ENCODE data around the gene MED27.
A peak's percentile ranks its signal among the peaks of the same experiment; 100 is the strongest.

The MED27 gene

GRCh38 chr9:132079391-132080091 lies at the start of gene MED27:
MED27 (minus strand) TSS chr9:132079867; CDS start chr9:132079844, 23 bp downstream.
- Histone ChIP-seq H3K4me3 (ENCODE audit: low read depth in 1 of 2, low read length in 2 of 2) (peak within 1 kb of the TSS; percentile 67 to 98), H3K9ac (ENCODE audit: low read length) (peak within 1 kb of the TSS; percentile 80), H3K27me3 (ENCODE audit: control insufficient read depth in 1 of 2, insufficient read depth in 2 of 2, low read length in 2 of 2) (no peaks in the 10 kb centered on the region), H3K4me1 (ENCODE audit: insufficient read depth, low read length) (peaks cover 21% of the 10 kb centered on the region), H3K36me3 (ENCODE audit: insufficient read depth, low read length) (peaks cover 22% of the 10 kb centered on the region), H3K9me3 (ENCODE audit: low read length) (no peaks in the 10 kb centered on the region), H3K27ac (ENCODE audit: low read depth, low read length) (peak within 1 kb of the TSS; percentile 59)

GRCh38 chr9:132127888-132128534 lies 48.3 kb upstream of the MED27 start:
- Histone ChIP-seq H3K27me3 (ENCODE audit: control insufficient read depth in 1 of 2, insufficient read depth in 2 of 2, low read length in 2 of 2) (peaks cover 15 to 20% of the 10 kb centered on the region in 2 donors), H3K4me3 (ENCODE audit: low read depth in 1 of 2, low read length in 2 of 2) (no peak overlapping the region), H3K9me3 (ENCODE audit: low read length) (no peaks in the 10 kb centered on the region), H3K27ac (ENCODE audit: low read depth, low read length) (no peak overlapping the region), H3K4me1 (ENCODE audit: insufficient read depth, low read length) (no peaks in the 10 kb centered on the region), H3K36me3 (ENCODE audit: insufficient read depth, low read length) (no peaks in the 10 kb centered on the region), H3K9ac (ENCODE audit: low read length) (no peak overlapping the region)

GRCh38 chr9:132126680-132127236 lies 47.1 kb upstream of the MED27 start:
- no peak overlapping the region for H3K9ac ChIP-seq (ENCODE audit: low read length)
- H3K36me3 ChIP-seq (ENCODE audit: insufficient read depth, low read length) = no peaks in the 10 kb centered on the region
- H3K4me1 ChIP-seq (ENCODE audit: insufficient read depth, low read length) = no peaks in the 10 kb centered on the region
- no peaks in the 10 kb centered on the region for H3K9me3 ChIP-seq (ENCODE audit: low read length)
- peaks cover 8 to 20% of the 10 kb centered on the region in 2 donors for H3K27me3 ChIP-seq (ENCODE audit: control insufficient read depth in 1 of 2, insufficient read depth in 2 of 2, low read length in 2 of 2)
- H3K27ac ChIP-seq (ENCODE audit: low read depth, low read length) = no peak overlapping the region
- no peak overlapping the region for H3K4me3 ChIP-seq (ENCODE audit: low read depth in 1 of 2, low read length in 2 of 2)

DNA sequence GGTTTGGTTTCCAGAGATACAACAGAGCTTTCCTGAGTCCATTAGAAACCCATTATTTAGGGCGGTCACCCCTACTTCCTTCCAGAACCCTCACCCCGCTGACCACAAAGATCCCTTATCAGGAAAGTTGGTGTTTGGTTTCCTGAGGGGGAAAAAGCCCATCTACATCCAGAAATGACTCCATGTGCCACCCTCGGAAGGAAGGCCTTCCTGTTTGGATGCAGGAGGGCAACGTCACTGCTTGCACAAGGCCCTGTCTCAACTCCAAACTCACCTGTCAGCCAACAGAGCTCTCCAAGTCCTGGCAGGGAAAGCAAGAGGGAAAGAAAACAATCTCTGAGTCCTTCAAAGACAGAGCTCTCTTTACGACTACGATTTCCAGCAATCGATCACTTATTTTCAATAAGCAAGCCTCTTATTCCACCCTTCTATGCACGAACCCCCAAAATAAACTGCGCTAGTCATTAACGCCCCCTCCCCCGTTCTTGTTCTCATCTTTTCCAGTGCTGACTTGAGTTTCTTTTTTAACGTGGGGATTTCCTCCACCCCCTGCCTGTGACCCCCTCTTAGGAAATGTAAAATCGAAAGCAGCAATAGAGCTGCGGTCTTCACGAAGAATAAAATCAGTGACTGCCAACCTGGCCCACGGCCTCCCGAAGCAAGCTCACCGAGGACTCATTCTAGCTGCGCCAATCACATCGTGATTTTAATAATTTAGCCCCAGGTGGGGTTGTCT lies 46.4 kb upstream of the MED27 start:
- Histone ChIP-seq H3K9ac (ENCODE audit: low read length) (no peak overlapping the region), H3K4me1 (ENCODE audit: insufficient read depth, low read length) (no peaks in the 10 kb centered on the region), H3K9me3 (ENCODE audit: low read length) (no peaks in the 10 kb centered on the region), H3K27ac (ENCODE audit: low read depth, low read length) (no peak overlapping the region), H3K4me3 (ENCODE audit: low read depth in 1 of 2, low read length in 2 of 2) (no peak overlapping the region), H3K27me3 (ENCODE audit: control insufficient read depth in 1 of 2, insufficient read depth in 2 of 2, low read length in 2 of 2) (peaks cover 8 to 20% of the 10 kb centered on the region in 2 donors), H3K36me3 (ENCODE audit: insufficient read depth, low read length) (no peaks in the 10 kb centered on the region)

GRCh38 chr9:132125361-132125760 lies 45.7 kb upstream of the MED27 start:
- Histone ChIP-seq H3K4me1 (ENCODE audit: insufficient read depth, low read length) (no peaks in the 10 kb centered on the region), H3K36me3 (ENCODE audit: insufficient read depth, low read length) (no peaks in the 10 kb centered on the region), H3K9me3 (ENCODE audit: low read length) (no peaks in the 10 kb centered on the region), H3K9ac (ENCODE audit: low read length) (no peak overlapping the region), H3K4me3 (ENCODE audit: low read depth in 1 of 2, low read length in 2 of 2) (no peak overlapping the region), H3K27me3 (ENCODE audit: control insufficient read depth in 1 of 2, insufficient read depth in 2 of 2, low read length in 2 of 2) (peaks cover 8 to 20% of the 10 kb centered on the region in 2 donors), H3K27ac (ENCODE audit: low read depth, low read length) (no peak overlapping the region)

GRCh38 chr9:132124800-132125199 lies 45.1 kb upstream of the MED27 start:
- no peaks in the 10 kb centered on the region for H3K4me1 ChIP-seq (ENCODE audit: insufficient read depth, low read length)
- no peak overlapping the region for H3K4me3 ChIP-seq (ENCODE audit: low read depth in 1 of 2, low read length in 2 of 2)
- no peaks in the 10 kb centered on the region for H3K9me3 ChIP-seq (ENCODE audit: low read length)
- H3K27me3 ChIP-seq (ENCODE audit: control insufficient read depth in 1 of 2, insufficient read depth in 2 of 2, low read length in 2 of 2) = peaks cover 8 to 20% of the 10 kb centered on the region in 2 donors
- H3K9ac ChIP-seq (ENCODE audit: low read length) = no peak overlapping the region
- H3K36me3 ChIP-seq (ENCODE audit: insufficient read depth, low read length) = no peaks in the 10 kb centered on the region
- H3K27ac ChIP-seq (ENCODE audit: low read depth, low read length) = no peak overlapping the region

- Histone ChIP-seq H3K36me3 (ENCODE audit: insufficient read depth, low read length) (no peaks in the 10 kb centered on the region), H3K27me3 (ENCODE audit: control insufficient read depth in 1 of 2, insufficient read depth in 2 of 2, low read length in 2 of 2) (peaks cover 0 to 15% of the 10 kb centered on the region in 2 donors), H3K4me3 (ENCODE audit: low read depth in 1 of 2, low read length in 2 of 2) (no peak overlapping the region), H3K9ac (ENCODE audit: low read length) (no peak overlapping the region), H3K4me1 (ENCODE audit: insufficient read depth, low read length) (no peaks in the 10 kb centered on the region), H3K9me3 (ENCODE audit: low read length) (no peaks in the 10 kb centered on the region), H3K27ac (ENCODE audit: low read depth, low read length) (no peak overlapping the region)
Measured at GRCh38 chr9:132121021-132121420, 41.4 kb upstream of the MED27 start.

DNA sequence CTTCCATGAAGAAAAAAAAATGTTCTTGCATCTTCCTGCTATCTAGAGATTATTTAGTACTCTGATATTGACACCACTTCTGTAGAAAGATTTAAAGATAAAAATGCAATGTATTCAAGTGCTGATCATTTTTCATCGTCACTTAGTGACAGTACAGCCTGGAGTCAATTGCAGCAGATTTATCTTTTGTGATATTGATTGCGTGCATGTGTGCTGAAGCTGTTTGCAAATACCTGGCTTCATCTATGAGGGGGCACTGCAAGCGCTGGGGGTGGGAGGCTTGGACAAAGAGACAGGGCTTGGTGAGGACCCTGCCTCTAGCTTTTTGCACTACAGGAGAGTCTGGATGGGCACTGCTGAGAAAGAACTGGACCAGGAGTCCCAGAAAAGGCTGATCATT lies 38.0 kb upstream of the MED27 start:
- Histone ChIP-seq H3K9me3 (ENCODE audit: low read length) (no peaks in the 10 kb centered on the region), H3K36me3 (ENCODE audit: insufficient read depth, low read length) (no peaks in the 10 kb centered on the region), H3K4me3 (ENCODE audit: low read depth in 1 of 2, low read length in 2 of 2) (no peak overlapping the region), H3K4me1 (ENCODE audit: insufficient read depth, low read length) (no peaks in the 10 kb centered on the region), H3K9ac (ENCODE audit: low read length) (no peak overlapping the region), H3K27ac (ENCODE audit: low read depth, low read length) (no peak overlapping the region), H3K27me3 (ENCODE audit: control insufficient read depth in 1 of 2, insufficient read depth in 2 of 2, low read length in 2 of 2) (no peaks in the 10 kb centered on the region)

GRCh38 chr9:132116583-132116982 lies 36.9 kb upstream of the MED27 start:
- no peak overlapping the region for H3K4me3 ChIP-seq (ENCODE audit: low read depth in 1 of 2, low read length in 2 of 2)
- H3K9me3 ChIP-seq (ENCODE audit: low read length) = no peaks in the 10 kb centered on the region
- peaks cover 0 to 4% of the 10 kb centered on the region in 2 donors for H3K27me3 ChIP-seq (ENCODE audit: control insufficient read depth in 1 of 2, insufficient read depth in 2 of 2, low read length in 2 of 2)
- no peaks in the 10 kb centered on the region for H3K4me1 ChIP-seq (ENCODE audit: insufficient read depth, low read length)
- no peak overlapping the region for H3K27ac ChIP-seq (ENCODE audit: low read depth, low read length)
- no peak overlapping the region for H3K9ac ChIP-seq (ENCODE audit: low read length)
- no peaks in the 10 kb centered on the region for H3K36me3 ChIP-seq (ENCODE audit: insufficient read depth, low read length)

GRCh38 chr9:132114102-132114707 lies 34.5 kb upstream of the MED27 start:
- Histone ChIP-seq H3K9me3 (ENCODE audit: low read length) (no peaks in the 10 kb centered on the region), H3K36me3 (ENCODE audit: insufficient read depth, low read length) (no peaks in the 10 kb centered on the region), H3K4me3 (ENCODE audit: low read depth in 1 of 2, low read length in 2 of 2) (no peak overlapping the region), H3K27ac (ENCODE audit: low read depth, low read length) (no peak overlapping the region), H3K27me3 (ENCODE audit: control insufficient read depth in 1 of 2, insufficient read depth in 2 of 2, low read length in 2 of 2) (peaks cover 0 to 4% of the 10 kb centered on the region in 2 donors), H3K4me1 (ENCODE audit: insufficient read depth, low read length) (no peaks in the 10 kb centered on the region), H3K9ac (ENCODE audit: low read length) (no peak overlapping the region)

- Histone ChIP-seq H3K4me1 (ENCODE audit: insufficient read depth, low read length) (no peaks in the 10 kb centered on the region), H3K27me3 (ENCODE audit: control insufficient read depth in 1 of 2, insufficient read depth in 2 of 2, low read length in 2 of 2) (peaks cover 0 to 4% of the 10 kb centered on the region in 2 donors), H3K36me3 (ENCODE audit: insufficient read depth, low read length) (no peaks in the 10 kb centered on the region), H3K27ac (ENCODE audit: low read depth, low read length) (no peak overlapping the region), H3K9me3 (ENCODE audit: low read length) (no peaks in the 10 kb centered on the region), H3K9ac (ENCODE audit: low read length) (no peak overlapping the region), H3K4me3 (ENCODE audit: low read depth in 1 of 2, low read length in 2 of 2) (no peak overlapping the region)
Measured at GRCh38 chr9:132109291-132109690, 29.6 kb upstream of the MED27 start.

Data from muscle layer of colon (tissue), 2 donors.